SK-N-SH treated with all-trans-retinoic acid at 6 μM for 48 hours (cell line): Measurements from ENCODE around the gene NRXN2.

Experiments
- ARNTL ChIP-seq: fragments of 450-650 bp; formaldehyde crosslinking; IDR thresholded peaks from 2 replicates; pipeline ENCODE4 v1.5.0; 2020; ENCODE audit warnings: low read depth, mild to moderate bottlenecking, moderate library complexity, borderline replicate concordance
- CSDC2 ChIP-seq: fragments of 250-450 bp; sonication (Bioruptor Pico); IDR thresholded peaks from 2 replicates; pipeline ENCODE4 v1.5.0; 2020; ENCODE audit warnings: mild to moderate bottlenecking, moderate library complexity
- GLIS3 ChIP-seq: fragments of 250-450 bp; sonication (Bioruptor Pico); IDR thresholded peaks from 2 replicates; pipeline ENCODE4 v1.5.0; 2020; ENCODE audit warnings: mild to moderate bottlenecking, moderate library complexity
- ISL1 ChIP-seq: fragments of 250-450 bp; sonication (Bioruptor Pico); IDR thresholded peaks from 2 replicates; pipeline ENCODE4 v2.1.2; 2022; ENCODE audit warnings: mild to moderate bottlenecking, moderate library complexity
- PATZ1 ChIP-seq: fragments of 250-450 bp; sonication (Bioruptor Pico); IDR thresholded peaks from 2 replicates; pipeline ENCODE4 v1.8.0; 2020; ENCODE audit warnings: mild to moderate bottlenecking, moderate library complexity, borderline replicate concordance
- RARB ChIP-seq: fragments of 250-450 bp; sonication (Bioruptor Pico); IDR thresholded peaks from 2 replicates; pipeline ENCODE4 v1.8.0; 2021; ENCODE audit warnings: mild to moderate bottlenecking, moderate library complexity
- TCF4 ChIP-seq: fragments of 250-450 bp; sonication (Bioruptor Pico); IDR thresholded peaks from 2 replicates; pipeline ENCODE4 v1.8.0; 2021; ENCODE audit warnings: mild to moderate bottlenecking, moderate library complexity, borderline replicate concordance
- TOX ChIP-seq: fragments of 250-450 bp; sonication (Bioruptor Pico); IDR thresholded peaks from 2 replicates; pipeline ENCODE4 v1.8.0; 2021; ENCODE audit warnings: mild to moderate bottlenecking, moderate library complexity, borderline replicate concordance
- ZFP3 ChIP-seq: fragments of 250-450 bp; sonication (Bioruptor Pico); IDR thresholded peaks from 2 replicates; pipeline ENCODE4 v1.5.0; 2020; ENCODE audit warnings: mild to moderate bottlenecking, moderate library complexity
- ZFP30 ChIP-seq: fragments of 450-650 bp; formaldehyde crosslinking; IDR thresholded peaks from 2 replicates; pipeline ENCODE4 v1.5.0; 2022; ENCODE audit warnings: mild to moderate bottlenecking, moderate library complexity

- TF ChIP-seq ISL1 (CRISPR knock-in tag) (no peak), ZFP3 (no peak), RARB (CRISPR knock-in tag) (no peak), ZFP30 (CRISPR knock-in tag) (no peak), TCF4 (CRISPR knock-in tag) (no peak), TOX (CRISPR knock-in tag) (no peak), PATZ1 (CRISPR knock-in tag) (no peak), CSDC2 (CRISPR knock-in tag) (no peak), ARNTL (CRISPR knock-in tag) (no peak), GLIS3 (CRISPR knock-in tag) (no peak)
Measured at GRCh38 chr11:64638829-64639228, 84.2 kb downstream of the NRXN2 start.
